HG03442 (cell line): ENCODE measurements around the gene GRM2.

Experiments used
- ATAC-seq: cut with Tn5 transposase; IDR thresholded peaks from one replicate; pipeline ENCODE4 v1.9.1; 2021; ENCODE audit warnings: mild to moderate bottlenecking, moderate library complexity; ENCODE audit not compliant: unreplicated experiment

The GRM2 gene

DNA sequence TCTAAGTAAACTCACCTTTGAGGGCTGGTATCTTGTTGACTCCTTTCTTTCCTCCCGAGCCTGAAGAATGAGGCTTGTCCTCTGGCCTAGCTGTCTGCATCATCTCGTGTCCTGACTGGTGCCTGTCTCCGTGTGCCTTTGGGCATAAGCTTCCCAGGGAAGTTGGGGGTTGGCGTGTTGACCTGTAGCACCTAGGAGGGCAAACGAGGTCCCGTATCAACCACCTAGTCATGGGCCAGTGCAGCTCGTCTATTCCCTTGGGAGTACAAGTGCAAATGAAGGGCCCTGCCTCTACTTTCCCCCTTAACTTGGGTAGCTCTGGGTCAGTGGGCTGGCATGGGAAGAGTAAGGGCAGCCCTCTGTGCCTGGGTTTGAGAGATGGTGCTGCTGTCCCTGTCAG lies 27.1 kb upstream of the GRM2 start:
- no peak for ATAC-seq

DNA sequence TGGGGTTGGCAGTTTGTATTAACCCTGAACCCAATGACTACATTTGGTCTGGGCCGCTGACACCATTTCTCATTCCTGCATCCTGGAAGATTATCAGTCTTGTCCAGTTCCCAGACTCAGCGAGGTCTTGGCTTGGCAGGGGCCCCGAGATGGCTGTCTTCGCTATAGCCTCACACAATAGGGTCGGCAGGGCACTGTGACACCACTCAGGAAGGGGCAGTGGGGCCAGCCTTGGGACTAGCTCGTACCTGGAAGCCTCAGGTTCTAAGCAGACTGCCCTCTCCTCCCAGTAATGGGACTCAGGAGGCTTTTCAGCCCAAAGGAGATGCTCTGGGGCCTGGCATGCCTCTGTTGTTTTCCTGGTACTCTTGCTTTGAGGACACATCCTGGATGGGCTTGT lies 26.7 kb upstream of the GRM2 start:
- no peak for ATAC-seq

DNA sequence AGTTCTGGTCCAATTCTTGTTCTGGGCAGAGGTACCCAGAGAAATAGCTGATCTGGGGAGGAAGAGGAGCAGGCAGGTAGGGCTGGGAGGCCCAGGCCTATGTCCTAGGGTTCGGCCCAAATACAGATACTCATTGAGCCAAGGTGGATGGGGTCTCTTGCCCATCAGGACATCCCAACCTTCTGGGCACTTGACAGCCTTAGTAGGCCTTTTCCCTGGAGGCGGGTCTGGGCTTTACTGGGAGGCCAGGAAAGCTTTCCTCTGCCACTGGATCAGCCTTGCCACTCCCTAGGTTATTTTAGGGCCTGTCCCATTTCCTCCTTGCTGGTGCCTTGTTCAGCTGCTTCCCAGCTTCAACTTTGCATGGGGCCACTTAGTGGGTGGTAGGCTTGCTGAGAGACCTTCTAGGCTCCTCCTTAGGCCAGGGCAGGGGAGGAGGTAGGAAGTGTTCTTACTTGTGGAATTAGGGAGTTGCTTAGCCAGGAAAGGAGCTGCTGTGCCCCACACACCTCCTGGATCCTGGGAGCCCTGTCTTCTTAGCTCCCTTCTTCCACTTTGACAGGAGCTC lies 26.1 kb upstream of the GRM2 start:
- ATAC-seq, result no peak

DNA sequence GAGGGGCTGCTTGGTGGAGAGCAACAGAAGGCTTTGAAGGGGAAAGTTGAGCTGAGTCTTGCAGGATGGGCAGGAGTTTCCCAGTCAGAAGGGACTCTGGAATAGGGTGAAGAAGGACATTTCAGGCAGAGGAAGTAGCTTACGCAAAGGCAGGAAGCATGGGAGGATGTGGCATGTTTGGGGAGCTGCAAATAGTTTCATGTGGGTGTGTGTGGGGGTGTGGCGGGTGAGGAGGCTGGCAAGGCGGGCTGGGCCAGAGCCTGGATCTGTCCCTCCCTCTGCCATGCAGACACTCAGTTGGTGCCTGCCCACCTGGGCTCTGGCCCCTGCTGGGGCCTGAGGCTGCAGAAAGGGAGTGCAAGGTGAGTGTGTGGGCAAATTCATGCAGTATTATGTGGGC lies 25.4 kb upstream of the GRM2 start:
- ATAC-seq, result no peak

DNA sequence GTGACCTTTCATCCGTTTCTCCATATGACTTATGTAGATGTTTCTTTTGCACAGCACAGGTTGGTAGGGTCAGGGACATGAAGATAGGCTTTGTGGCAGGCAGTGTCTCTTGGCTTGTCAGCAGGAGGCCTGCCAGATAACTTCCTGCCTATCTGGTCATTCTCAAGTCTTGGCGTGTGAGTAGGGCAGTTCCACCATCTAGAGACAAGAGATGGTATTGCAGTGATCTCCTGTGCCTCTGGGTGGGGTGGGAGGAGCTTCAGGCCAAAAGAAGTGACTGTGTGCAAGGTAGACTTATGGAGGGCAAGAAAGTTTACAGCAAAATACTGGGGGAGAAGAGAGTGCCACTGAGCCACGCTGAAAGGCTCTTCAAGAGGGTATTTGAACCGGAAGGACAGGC lies 24.8 kb upstream of the GRM2 start:
- ATAC-seq, result peak; percentile 73

DNA sequence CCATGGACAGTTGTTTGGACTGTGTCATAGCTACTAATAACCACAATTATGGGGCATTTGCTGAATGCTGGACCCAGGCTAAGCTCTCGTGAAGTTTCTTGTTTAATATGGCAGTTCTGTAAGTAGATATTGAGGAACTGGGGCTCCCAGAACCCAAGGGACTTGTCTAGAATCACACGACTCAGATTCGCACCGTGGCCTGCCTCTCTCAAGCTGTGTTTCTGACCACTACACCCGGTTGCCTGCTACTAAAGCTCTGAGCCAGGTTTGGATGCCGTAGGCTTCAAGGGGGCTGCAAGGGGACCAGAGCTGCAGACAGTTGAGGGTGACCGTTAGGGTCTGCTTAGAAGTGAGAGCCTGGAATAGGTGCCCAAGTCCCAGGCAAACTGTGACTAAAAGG lies 24.3 kb upstream of the GRM2 start:
- no peak for ATAC-seq

DNA sequence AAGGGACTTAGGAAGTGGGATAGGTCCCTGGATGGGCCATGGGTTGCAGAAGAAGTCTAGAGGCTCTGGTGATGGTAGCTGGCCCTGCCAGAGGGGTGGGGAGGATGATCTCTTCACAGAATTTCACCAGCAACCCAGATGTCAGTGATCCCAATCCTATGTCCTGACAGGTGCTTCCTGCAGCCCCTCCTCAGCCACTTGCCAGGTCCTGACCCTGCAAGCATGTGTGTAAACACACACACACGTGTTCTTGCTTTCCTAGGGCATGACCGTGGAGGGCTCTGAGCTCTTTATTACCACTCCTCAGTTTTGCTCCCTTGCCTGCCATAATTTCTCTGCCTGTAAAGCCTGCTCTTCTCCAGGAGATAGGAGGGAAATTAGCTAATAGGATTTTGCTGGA lies 23.3 kb upstream of the GRM2 start:
- ATAC-seq, result no peak

DNA sequence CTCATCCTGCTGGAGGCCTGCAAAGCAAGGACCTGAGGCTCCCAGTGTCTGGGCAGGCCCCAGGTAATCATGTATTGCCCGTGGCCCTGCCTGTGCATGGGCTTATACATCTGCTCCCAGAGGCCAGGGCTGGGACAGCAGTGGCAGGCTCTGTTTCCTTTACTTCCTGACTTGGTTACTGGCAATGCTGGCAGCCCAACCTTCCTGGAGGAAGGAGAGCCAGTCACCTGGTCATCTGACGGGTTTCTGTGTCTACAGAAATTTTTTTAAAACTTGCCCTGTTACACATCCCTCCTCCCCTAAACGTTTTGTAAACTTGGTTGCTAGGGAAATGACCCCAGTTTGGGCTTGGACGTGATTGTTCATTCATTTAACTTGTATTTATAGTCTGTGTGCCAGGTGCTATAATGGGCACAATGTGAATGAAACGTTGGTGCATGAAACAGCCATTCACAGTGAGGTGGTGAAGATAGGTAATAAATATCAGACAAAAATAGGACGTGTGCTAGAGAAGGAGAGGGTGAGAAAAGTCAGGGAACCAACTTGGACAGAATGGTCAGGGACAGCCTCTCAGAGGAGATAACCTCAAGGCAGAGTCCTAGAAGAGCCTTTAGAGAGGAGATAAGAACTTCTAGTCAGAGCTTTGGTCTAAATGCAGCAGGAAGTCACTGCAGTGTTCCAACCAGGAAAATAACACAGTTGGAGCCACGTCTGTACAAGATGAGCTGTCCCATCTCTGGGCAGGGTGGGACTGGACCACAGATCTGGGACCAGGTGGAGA lies 21.7 kb upstream of the GRM2 start:
- ATAC-seq, result no peak

DNA sequence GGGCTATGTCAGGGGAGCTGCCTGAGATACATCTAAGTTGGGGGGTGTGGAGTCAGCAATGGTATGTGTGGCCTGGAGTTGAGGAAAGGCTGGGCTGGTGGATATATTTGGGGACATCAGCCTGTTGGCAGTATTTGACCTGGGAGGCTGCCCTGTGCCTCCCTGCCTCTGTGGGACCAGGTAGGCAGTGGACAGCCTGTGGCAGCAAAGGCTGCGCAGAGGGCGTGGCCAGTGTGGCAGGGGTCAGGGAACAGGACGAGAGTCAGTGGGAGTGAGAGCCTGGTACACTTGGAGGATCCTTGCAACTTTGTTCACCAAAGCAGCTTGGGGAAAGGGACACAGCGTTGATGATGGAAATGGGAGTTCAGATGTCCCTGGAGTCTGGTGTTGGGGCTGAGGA lies 20.8 kb upstream of the GRM2 start:
- ATAC-seq, result no peak

DNA sequence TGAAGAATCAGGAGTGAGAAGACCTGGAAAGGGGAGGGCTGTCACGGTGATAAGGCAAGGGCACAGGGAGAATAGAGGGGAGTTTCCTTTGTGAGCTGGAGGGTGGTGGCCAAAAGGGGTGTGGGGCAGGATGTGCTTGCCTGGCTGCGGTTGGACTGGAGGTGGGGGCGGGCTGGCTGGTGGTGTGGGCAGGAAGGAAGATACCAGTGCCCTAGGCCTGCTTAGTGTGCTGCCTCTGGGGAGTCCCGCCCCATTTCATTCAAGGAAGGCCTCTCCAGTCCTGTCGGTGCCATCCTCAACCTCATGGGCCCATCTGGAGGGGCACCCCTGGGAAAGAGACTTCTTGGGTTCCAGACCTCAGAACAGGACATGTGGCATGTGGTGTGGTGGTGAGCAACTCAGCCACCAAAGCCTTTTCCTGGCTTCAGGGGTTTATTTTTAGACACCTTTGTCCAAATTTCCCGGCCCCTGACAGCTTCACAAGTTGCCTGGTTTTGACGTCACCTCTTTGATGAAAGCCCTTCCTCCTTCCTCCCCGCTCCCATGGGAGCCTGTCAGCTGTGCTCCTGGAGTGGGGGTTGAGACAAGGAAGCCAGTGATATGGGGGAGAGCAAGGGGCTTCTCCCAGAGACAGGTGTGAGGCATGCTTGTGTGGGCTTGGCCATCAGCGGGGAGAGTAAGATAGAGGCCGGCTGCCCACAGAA lies 20.2 kb upstream of the GRM2 start:
- ATAC-seq, result peak; percentile 52

DNA sequence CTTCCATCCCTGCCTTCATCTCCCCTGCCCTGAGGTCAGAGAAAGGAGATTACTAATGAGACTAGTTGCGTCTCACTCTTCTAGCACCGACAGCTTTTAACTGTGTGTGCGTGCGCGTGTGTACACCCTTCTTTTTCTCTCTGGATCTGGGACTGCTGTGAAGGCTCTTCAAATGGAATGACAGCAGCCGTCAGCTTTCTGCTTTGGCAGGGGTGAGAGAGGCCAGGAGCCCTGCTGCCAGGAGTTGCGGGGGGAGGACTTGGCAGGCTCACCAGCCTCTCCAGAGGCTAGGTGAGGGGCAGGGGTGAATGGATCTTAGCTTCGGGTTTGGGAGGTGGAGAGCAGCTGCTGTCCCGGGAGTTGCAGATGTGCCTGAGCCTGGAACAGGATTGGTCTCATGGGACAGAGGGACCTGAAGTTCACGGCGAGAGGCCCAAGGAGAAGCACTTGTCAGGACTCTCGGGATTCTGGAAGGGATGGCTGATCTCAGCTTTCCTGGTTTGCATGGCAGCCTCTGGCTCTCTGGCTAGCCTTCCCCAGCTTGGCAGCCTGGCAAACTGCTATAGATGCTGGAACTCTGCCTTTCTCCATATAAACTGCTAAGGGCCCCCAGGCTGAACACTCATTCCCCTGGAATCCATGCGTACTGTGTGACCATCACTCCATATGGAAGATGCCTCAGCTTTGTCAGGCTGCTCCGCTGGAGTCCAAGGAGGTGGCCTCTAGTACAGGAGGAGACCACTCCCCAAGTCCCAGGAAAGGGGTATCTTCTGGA lies 19.2 kb upstream of the GRM2 start:
- ATAC-seq, result no peak

DNA sequence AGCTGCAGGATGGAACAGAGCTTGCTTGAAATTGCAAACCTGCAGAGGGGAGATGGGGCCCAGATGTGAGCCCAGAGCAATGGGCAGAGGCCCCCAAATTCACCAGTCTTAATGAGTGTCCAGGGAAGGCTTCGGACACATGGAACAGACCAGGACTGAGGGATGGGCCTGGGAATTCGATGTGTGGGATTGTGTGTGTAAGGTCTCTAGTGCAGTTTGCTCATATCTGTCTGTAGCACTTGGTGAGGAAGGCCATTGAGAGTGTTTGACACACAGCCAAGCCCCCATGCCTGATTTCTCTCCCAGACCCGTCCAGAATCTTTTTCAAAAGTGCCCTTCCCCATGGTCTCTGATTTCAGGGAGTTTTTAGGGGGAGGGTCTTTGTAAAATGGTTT lies 18.7 kb upstream of the GRM2 start:
- ATAC-seq, result no peak

DNA sequence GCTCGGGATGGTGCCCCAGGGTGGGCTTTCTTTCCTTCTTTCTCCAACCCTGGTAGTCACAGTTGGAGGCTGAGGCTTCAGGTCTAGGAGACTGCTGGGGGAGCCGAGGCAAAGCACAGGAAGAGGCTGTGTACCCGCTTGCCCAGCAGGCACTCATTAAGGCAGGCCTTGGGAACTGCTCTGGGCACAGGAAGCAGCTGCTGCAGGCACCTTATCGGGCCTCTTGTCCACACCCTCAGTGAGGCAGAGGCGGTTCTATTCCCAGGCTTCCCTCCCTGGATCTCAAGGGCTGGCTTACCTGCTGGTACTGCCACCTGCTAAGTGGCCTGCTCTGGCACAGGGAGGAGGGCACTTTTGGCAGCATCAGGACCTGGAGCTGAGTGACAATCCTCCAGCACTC lies 15.8 kb upstream of the GRM2 start:
- ATAC-seq, result no peak

DNA sequence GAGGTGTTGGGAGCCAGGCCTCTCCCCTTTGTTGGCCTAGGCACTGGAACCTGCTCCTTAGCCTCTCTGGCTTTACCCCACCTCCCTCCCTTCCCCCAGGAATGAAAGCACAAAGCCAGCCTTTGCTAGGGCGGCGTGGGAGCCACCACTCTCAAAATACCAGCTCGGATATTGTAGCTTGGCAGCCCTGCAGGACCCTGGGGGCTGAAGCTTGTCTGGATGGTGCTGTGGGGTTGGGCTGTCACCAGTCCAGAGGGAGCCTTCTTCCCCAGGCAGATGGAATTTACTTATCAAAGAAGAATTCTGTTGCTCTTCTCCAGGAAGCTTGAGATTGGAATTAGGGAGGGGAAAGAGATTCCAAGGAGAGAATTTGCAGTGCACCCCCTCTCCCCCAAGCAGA lies 14.9 kb upstream of the GRM2 start:
- no peak for ATAC-seq

DNA sequence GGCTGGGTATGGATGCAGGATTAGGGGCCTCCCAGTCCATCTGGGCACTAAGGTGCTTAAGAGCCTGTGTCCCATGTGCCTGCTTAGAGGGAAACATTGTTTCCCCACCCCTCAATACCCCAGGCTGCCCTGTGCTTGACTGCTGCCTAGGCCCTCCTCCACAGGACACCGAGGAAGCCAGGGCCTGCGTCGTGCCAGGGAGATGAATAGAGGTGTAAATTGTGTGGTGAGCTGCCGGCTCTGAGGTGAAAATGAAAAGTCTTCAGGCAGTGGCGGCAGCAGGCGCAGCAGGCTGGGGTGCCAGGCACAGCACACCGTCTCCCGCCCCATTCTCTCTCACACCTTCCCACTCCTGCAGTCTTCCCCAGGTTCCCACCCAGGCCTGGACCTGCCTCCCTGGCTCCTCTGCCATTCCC lies 13.9 kb upstream of the GRM2 start:
- ATAC-seq, result no peak

DNA sequence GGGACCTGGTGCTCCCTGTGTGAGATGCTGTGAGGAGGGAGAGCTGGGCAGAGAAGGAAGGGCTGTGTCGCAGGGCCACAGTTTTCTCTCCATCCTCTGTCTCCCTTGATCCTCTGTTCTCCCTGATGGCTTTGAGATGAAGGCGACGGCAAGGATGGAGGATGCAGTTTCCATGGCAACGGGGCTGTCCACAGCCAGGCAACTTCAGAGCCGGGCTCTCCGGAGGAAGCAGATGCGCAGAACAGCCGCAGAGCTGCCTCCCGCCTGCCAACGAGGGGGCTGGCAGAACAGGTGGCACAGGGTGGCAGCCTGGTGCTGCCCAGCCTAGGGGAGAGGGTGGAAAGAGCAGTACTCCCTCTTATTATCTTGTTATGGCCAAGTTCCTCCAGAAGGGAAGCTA lies 9.9 kb upstream of the GRM2 start:
- ATAC-seq, result no peak

DNA sequence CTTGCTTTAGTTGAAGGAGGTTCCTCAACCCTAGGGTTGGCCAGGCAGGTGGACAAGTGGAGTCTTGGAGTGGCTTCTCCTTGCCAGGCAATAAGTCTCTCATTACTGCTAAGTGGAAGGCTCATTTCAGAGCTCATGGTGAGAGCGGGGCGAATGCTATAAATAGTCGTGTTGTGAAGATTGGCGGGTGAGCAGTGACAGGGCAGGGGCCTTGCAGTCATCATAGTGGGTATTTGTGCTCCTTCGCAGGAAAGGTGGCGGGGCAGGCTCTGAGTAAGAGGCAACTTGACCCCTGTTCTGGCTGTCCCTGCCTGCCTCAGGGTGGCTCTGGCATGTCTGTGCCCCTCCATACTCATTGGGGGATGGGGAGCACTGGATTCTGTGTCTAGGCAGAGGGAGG lies 8.7 kb upstream of the GRM2 start:
- no peak for ATAC-seq

DNA sequence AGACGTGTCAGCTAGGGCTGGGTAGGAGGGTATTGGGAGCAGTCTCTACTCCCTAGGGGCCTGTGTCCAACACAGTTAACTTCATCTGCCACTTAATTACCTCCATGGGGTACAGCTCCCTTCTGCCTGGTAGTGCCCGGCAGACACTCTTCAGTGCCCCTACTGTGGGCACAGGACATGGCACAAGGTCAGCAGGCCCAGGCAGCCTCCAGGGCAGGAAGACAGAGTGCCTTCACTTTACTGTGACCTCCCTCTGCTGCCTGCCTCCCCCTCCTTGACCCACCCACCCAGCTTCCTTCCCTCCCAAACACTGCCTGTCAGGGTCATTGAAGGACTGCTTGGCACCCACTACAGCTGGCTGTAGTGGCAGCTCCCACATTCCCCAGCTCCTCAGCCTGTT lies 6.5 kb upstream of the GRM2 start:
- no peak for ATAC-seq

DNA sequence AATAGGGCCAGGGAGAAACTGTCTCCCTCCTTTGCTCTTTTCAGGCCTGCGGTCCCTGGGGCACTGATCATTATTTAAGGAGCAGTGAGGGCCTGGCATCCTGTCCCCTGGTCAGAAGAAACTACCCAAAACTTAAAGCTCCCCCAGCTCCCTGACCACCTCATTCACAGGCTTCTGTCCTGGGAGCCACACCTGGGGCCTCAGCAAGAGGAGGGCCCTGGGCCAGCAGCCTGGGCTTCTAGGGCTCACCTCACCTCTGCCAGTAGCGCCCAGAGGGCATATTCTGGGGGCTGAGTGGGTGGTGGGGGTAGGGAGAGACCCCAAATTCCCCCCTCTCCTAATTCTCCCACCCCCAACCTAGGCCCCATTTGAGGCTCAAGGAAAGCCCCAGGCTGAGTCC lies 4.7 kb upstream of the GRM2 start:
- no peak for ATAC-seq

DNA sequence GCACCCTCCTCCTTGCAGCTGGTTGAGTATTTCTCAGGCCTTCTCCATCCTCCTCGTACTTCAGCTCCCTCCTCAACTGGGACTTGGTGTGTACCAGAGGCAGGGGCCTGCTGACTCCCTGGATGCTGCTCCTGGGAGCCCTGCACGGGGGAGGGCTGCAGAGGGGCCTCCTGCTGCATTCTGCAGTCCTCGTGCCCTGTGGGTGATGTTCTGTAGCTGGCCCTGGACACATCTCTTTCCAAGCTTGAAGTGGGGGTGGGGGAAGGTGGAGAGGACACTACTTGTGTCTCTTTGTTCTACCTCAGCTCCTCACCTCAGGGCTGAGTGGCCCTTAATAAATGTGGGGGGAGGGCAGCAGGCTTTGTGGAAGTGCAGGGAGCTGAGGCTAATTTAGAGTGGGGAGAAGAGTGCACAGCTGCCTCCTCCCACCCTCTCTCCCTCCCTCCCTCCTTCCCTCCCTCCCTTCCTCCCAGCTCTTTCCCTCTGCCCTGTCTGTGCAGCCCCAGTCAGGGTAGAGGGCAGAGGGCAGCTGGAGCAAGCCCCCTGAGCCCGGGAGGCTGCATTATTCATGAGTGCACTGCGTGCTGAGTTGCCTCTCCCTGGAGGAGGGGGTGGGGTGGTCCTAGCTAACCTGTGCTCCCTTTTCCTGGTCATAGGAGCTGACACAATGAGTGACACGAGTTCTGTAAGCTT lies 3.7 kb upstream of the GRM2 start:
- no peak for ATAC-seq
